IPS-NIHi7 (cell line): Measurements from ENCODE around the gene MIB2.

Source experiments
- DNase-seq: peaks from one replicate; pipeline ENCODE4 v3.0.0; 2012; ENCODE audit warnings: mixed read lengths; ENCODE audit errors: extremely low spot score

The MIB2 gene

DNA sequence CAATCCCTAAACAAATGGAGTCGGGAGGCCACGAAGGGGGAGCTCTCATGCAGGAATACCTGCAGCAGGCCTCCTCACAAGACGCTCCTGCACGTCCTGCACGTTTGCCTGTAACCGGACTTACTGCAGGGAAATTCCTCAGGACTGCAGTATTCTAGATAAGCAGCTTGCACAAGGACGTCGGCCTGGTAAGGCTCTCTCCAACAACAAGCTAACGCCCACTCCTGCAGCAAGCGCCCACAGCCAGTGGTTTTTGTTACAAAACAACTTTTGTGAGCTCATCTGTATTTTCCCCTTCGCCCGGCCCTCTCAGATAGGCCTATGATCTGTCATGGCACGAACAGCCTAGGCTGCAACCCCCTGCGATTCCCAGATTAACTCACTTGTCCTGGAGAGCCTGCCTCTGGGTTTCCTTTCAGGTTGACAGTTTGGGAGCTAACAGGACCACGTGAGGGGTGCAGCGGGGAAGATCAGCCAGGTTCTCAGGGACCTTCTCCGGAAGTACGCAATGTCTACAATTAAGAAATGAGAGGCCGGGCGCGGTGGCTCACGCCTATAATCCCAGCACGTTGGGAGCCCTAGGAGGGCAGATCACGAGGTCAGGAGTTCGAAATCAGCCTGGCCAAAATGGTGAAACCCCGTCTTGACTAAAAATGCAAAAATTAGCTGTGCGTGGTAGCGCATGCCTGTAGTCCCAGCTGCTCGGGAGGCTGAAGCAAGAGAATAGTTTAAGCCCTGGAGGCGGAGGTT is 921 bp upstream of the MIB2 start:
- no peak for DNase-seq

GRCh38 chr1:1614954-1615255 is 395 bp upstream of the MIB2 start:
- no peak for DNase-seq

DNA sequence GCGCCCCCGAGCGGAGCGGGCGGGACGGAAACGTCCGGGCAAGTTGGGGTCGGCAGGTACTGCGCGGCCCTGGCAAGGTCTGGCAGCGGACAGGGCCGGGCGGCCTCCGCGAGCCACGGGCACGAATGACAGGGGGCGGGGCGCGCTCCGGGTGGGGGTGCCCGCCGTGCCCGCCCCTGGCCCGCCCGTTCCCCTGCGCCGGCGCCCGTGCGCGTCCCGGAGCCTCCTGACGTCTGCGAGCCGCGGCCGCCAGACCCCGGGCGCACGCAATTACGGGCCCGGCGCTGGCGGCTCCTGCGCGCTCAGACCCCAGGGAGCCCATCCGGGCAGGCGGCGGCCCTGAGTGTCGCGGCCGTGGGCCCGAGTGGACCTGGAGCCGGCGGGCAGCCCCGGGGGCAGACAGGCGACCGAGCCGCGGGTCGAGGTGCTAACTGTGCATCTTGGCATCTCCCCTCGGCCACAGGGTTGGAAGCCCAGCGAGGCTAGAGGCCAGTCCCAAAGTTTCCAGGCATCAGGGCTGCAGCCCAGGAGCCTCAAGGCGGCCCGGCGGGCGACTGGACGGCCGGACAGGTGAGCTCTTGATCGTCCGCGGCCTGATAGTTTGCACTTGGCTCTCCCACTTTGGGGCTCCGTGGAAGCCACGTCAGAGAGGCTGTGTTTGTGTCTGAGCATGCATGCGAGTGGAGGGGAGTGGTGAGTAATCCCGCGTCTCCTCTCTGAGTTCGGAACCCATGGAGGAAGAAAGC is 918 bp downstream of the MIB2 start:
- DNase-seq: no peak

DNA sequence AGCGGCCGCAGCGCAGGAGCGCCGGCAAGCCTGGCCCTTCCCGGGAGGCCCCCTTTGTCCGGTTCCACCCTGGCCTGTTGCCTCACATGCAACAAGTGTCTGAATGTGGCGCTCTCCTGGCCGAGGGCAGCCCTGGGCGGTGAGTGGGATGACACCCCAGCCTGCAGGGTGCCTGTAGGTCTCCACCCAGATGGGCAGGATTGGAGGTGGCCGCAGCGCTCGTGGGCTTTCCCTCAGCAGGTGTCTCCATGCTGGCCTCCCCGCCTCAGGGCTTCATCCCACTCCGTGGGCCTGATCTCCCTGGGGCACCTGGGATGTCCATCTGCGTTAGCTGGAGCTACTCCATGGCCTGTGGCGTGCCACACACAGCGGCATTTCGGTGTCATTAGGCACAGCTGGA is 1.5 kb downstream of the MIB2 start:
- DNase-seq: no peak

GRCh38 chr1:1617516-1617915 is 2.2 kb downstream of the MIB2 start:
- no peak for DNase-seq

DNA sequence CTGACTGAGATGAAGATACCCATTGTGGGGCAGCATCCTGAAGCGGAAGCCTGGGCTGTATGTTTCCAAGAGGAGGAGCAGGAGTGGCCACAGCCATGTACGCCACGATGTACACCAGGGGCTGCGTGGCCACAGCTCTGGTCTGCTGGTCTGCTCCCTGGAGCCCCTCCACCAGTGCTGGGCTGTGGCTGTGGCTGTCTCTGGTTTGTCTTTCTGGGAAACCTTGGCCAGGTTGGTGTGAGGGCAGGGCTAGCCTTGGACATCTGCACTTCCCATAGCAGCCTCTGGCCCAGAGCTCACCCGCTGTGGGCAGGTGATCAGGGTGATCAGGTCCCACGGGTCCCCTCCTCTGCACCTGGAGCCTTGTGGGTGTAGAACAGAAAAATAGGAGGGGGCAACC is 2.6 kb downstream of the MIB2 start:
- no peak for DNase-seq

DNA sequence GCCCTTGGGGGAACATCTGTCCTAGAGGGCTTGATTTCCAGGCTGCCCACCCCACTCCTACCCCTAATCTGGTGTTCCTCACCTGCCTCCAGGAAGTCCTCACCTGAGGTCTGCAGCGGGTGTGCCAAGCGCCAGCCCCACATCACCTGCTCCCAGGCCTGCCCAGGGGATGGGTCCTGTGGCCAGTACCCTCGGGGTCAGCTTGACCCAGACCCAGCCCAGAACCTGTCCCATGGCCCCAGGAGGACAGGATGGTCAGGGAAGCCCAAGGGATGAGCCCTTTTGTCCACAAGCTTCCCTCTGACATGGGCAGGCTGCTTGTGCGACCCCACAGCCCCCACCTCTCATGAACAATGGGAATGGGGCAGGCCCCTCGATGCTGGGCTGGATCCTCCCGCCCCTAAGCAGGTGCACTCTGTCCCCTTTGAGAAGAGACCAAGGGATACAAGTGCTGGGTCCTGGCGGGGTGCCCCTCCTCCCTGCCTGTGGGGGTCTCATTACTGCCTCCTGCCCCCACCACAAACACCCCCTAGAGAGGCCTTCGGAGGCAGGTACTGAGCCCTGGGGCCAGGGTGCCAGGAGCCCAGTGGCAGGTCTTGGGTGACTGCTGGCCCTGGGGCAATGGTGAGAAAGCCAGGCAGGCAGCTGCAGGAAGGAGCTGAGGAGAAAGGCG is 3.2 kb downstream of the MIB2 start:
- DNase-seq: no peak

GRCh38 chr1:1619917-1620361 is 4.6 kb downstream of the MIB2 start:
- DNase-seq: peak; percentile 69

GRCh38 chr1:1620433-1621139 is 5.3 kb downstream of the MIB2 start:
- no peak for DNase-seq

GRCh38 chr1:1621173-1622009 is 6.1 kb downstream of the MIB2 start:
- DNase-seq: no peak

- no peak for DNase-seq
Measured at GRCh38 chr1:1622010-1622787, 6.9 kb downstream of the MIB2 start.

DNA sequence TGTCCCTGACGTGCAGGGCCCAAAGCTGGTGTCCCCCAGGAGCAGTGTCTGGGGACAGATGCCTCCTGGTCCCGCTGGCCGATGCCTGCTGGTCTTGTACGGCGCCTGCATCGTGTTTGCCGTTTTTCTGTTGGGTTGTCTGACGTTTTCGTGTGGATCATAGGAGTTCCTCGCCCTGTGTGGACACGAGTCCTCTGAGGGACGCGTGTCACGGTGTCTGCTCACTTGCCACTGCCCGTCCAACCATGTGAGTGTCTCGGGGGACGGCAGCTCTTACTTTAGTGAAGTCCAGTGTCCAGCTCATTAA is 7.4 kb downstream of the MIB2 start:
- DNase-seq: no peak

DNA sequence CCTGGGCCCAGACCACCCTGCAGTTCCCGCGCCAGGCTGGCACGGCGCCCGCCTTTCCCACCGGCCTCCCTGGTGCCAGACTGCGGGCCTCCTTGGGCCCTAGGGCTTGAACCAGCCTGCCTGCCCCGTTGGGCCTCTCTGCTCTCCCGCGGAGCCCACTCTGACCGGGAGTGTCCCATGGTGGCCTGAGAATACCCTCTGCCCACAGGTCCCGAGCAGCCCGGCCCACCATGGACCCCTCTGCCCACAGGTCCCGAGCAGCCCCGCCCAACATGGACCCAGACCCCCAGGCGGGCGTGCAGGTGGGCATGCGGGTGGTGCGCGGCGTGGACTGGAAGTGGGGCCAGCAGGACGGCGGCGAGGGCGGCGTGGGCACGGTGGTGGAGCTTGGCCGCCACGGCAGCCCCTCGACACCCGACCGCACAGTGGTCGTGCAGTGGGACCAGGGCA is 7.9 kb downstream of the MIB2 start:
- DNase-seq: no peak

DNA sequence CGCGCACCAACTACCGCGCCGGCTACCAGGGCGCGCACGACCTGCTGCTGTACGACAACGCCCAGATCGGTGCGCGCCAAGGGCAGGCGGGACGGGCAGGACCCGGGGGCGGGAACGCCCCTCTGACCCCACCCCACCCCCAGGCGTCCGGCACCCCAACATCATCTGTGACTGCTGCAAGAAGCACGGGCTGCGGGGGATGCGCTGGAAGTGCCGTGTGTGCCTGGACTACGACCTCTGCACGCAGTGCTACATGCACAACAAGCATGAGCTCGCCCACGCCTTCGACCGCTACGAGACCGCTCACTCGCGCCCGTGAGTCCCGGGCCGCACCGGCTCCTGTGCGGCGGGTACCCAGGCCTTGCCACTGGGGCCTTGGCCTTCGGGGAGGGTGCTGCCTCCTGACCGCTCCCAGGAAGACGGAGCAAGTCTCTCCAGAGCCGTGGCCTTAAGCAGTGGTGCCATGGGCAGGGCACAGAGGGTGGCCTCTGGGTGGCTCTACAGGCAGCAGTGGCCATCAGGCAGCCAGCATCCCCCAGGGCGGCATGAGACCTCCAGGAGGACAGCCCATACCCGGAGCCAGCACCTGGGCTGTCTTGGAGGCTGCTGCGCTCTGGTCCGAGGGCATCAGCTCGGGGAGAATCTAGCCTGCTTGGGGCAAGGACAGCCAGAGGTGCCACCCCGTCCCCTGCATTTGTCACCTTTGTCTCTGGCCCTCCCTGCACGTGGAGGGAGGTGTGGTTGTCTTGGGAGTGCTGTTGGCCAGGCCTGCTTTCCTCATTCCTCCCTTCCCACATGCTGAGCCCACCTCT is 8.5 kb downstream of the MIB2 start:
- no peak for DNase-seq

DNA sequence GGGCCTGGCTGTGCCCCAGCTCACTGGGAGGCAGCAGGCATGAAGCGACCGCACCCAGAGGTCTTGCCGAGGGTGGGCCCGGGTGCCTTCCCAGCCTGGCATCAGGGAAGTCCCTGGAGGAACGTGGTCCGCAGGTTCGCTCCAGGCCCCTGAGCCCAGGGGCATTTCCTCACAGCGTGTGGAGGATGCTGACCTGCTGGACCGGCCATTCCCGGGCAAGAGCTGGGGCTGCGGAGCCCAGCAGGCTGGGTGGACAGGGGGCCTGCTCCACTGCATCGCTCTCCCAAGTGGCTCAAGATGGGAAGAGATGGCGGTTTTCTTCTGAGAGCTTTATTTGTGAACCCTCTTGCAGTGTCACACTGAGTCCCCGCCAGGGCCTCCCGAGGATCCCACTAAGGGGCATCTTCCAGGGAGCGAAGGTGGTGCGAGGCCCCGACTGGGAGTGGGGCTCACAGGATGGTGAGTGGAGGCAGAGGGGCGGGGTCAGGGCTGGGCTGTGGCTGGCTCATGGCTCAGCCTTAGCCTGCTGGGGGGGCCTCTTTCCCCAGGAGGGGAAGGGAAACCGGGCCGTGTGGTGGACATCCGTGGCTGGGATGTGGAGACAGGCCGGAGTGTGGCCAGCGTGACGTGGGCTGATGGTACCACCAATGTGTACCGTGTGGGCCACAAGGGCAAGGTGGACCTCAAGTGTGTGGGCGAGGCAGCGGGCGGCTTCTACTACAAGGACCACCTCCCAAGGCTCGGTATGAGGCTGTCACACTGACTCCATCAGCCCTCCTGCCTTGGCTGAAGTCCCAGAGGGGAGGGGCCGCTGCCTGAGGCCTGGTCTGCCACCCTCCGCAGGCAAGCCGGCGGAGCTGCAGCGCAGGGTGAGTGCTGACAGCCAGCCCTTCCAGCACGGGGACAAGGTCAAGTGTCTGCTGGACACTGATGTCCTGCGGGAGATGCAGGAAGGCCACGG is 9.4 kb downstream of the MIB2 start:
- no peak for DNase-seq

DNA sequence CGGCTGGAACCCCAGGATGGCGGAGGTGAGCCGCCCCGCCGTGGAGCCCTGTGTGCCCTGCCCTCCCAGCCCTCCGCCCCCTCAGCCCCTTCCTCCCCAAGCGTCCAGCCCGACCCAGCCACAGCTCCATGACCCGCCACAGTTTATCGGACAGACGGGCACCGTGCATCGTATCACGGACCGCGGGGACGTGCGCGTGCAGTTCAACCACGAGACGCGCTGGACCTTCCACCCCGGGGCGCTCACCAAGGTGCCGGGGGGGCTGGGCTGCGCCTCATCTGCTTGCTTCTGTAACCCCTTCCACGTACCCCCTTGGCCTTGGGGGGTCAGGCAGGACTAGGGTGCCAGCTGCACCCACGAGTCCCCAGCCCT is 10.1 kb downstream of the MIB2 start:
- no peak for DNase-seq

GRCh38 chr1:1625824-1626206 is 10.5 kb downstream of the MIB2 start:
- no peak for DNase-seq

DNA sequence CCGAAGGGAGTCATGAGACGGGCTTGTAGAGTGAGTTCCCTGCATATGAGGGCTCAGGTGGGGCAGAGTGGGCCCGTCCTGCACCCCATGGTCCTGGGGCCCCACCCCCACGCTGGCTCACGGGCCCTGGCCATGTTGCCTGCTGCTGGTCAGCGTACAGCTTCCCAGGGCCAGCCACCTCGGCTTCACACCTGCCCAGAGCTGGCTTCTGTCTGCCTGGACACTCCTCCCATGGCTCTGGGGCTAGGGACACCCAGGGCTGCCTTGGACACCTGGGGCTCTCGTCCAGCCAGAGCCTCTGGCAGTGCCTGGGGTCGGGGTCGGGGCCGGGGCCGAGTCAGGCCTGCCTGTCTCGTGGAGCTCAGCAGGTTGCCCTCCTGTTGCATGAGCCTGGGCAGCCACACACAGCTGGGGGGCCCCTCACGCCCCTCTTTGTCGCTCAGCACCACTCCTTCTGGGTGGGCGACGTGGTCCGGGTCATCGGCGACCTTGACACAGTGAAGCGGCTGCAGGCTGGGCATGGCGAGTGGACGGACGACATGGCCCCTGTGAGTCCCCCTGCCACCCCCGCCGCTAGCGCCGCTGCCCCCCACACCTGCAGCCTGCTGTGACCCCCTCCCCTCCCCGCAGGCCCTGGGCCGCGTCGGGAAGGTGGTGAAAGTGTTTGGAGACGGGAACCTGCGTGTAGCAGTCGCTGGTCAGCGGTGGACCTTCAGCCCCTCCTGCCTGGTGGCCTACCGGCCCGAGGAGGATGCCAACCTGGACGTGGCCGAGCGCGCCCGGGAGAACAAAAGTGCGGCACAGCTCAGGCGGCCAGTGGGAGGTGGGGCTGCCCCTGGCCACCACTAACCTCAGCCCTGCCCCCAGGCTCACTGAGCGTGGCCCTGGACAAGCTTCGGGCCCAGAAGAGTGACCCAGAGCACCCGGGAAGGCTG is 11.2 kb downstream of the MIB2 start:
- DNase-seq: no peak
